H1 (cell line): ENCODE data around the gene PROX2. TPM values are rescaled to one million over a fixed set of nuclear protein-coding genes. Genes with fewer than 3 reads are reported as not detected.

Experiments
- CTCF ChIA-PET: fragments of 300-600 bp; sonication (Branson Sonifier 250); formaldehyde crosslinking; loops from one replicate; lab custom pipeline; 2021; ENCODE audit not compliant: partially characterized antibody; lab: Charles Lee
- POLR2A ChIA-PET: fragments of 300-600 bp; sonication (Branson Sonifier 250); formaldehyde crosslinking; loops from one replicate; lab custom pipeline; 2021; ENCODE audit warnings: inconsistent platforms; ENCODE audit not compliant: partially characterized antibody; lab: Charles Lee
- DNase-seq, 2 experiments: peaks; one replicate each; pipeline versions ENCODE4 v3.0.0 to v3.0.0-alpha.2; 2010 to 2022; ENCODE audit warnings: low spot score in 2 of 2, low read depth in 1 of 2, mixed read lengths in 1 of 2
- FAIRE-seq: peaks from 2 replicates; lab custom pipeline; 2011; peaks lifted over from hg19 to GRCh38; lab: Jason Lieb, UNC
- H2AFZ ChIP-seq: 2 replicates; pipeline ENCODE4 v1.8.1; 2012; ENCODE audit warnings: low read length, inconsistent platforms
- H2AK5ac ChIP-seq: 2 replicates; pipeline ENCODE4 v1.6.1; 2013; ENCODE audit warnings: low read depth, low read length
- H2BK120ac ChIP-seq: replicated peaks from 2 replicates; pipeline ENCODE3; 2013; ENCODE audit warnings: low read depth, low read length, inconsistent platforms
- H2BK12ac ChIP-seq: 2 replicates; pipeline ENCODE4 v1.6.1; 2013; ENCODE audit warnings: low read depth, low read length
- H2BK15ac ChIP-seq: 2 replicates; pipeline ENCODE4 v1.6.1; 2013; ENCODE audit warnings: low read length
- H2BK20ac ChIP-seq: 2 replicates; pipeline ENCODE4 v1.6.1; 2013; ENCODE audit warnings: low read length
- H2BK5ac ChIP-seq: 2 replicates; pipeline ENCODE4 v1.6.1; 2013; ENCODE audit warnings: low read depth, low read length
- H3K14ac ChIP-seq: 2 replicates; pipeline ENCODE4 v1.6.1; 2013; ENCODE audit warnings: inconsistent platforms; ENCODE audit not compliant: insufficient read length
- H3K18ac ChIP-seq: 2 replicates; pipeline ENCODE4 v1.6.1; 2013; ENCODE audit warnings: low read length; ENCODE audit errors: extremely low read depth
- H3K23ac ChIP-seq: 2 replicates; pipeline ENCODE4 v1.6.1; 2013; ENCODE audit warnings: inconsistent platforms; ENCODE audit not compliant: insufficient read length
- H3K23me2 ChIP-seq: 2 replicates; pipeline ENCODE4 v1.6.1; 2013; ENCODE audit warnings: low read depth, low read length
- H3K27ac ChIP-seq: 2 replicates; pipeline ENCODE4 v1.6.1; 2011; ENCODE audit warnings: low read depth, low read length, inconsistent platforms
- H3K27me3 ChIP-seq, 4 experiments: replicated peaks in 1 of 4; 1 replicate in 1 of 4; 2 replicates in 3 of 4; pipeline versions ENCODE4 v1.6.1 to v1.8.1; 2011 to 2013; ENCODE audit warnings: low read length in 3 of 4, mild to moderate bottlenecking in 3 of 4, inconsistent platforms in 2 of 4, mixed read lengths in 2 of 4, moderate library complexity in 1 of 4; ENCODE audit not compliant: control insufficient read depth in 3 of 4, insufficient read depth in 3 of 4; ENCODE audit errors: extremely low read depth in 1 of 4
- H3K36me3 ChIP-seq, 4 experiments: 2 replicates each; pipeline versions ENCODE4 v1.6.1 to v1.8.1; 2011 to 2013; ENCODE audit warnings: mild to moderate bottlenecking in 4 of 4, low read length in 3 of 4, moderate library complexity in 2 of 4, control low read depth in 1 of 4, inconsistent platforms in 1 of 4; ENCODE audit not compliant: insufficient read depth in 4 of 4, control insufficient read depth in 2 of 4
- H3K4ac ChIP-seq: replicated peaks from 2 replicates; pipeline ENCODE3; 2013; ENCODE audit warnings: low read length, low read depth, mixed read lengths, inconsistent platforms; ENCODE audit not compliant: insufficient read length
- H3K4me1 ChIP-seq, 4 experiments: replicated peaks in 1 of 4; 1 replicate in 1 of 4; 2 replicates in 3 of 4; pipeline versions ENCODE4 v1.6.1 to v1.8.1; 2011 to 2013; ENCODE audit warnings: low read length in 3 of 4, inconsistent platforms in 2 of 4, mixed read lengths in 1 of 4; ENCODE audit not compliant: insufficient read depth in 4 of 4, control insufficient read depth in 3 of 4
- H3K4me2 ChIP-seq, 2 experiments: 2 replicates each; pipeline versions ENCODE4 v1.6.1 to v1.8.1; 2011 to 2013; ENCODE audit warnings: low read depth in 2 of 2, low read length in 2 of 2, control low read depth in 1 of 2, inconsistent platforms in 1 of 2, mild to moderate bottlenecking in 1 of 2; ENCODE audit not compliant: insufficient read depth in 1 of 2
- H3K4me3 ChIP-seq, 4 experiments: fragments of 200-600, 300-600 bp in 1 of 4; sonication (generic), shearing (Covaris generic), sonication (Bioruptor Twin) in 1 of 4; 2 replicates each; pipeline versions ENCODE4 v1.5.1 to v1.8.1; 2011 to 2016; ENCODE audit warnings: low read length in 4 of 4, low read depth in 3 of 4, control low read depth in 2 of 4, inconsistent platforms in 2 of 4, mild to moderate bottlenecking in 2 of 4, mixed read lengths in 1 of 4, moderate library complexity in 1 of 4; ENCODE audit not compliant: insufficient read depth in 2 of 4; ENCODE audit errors: extremely low read depth in 1 of 4
- H3K56ac ChIP-seq: replicated peaks from 2 replicates; pipeline ENCODE3; 2013; ENCODE audit warnings: low read depth, mild to moderate bottlenecking, mixed read lengths, low read length, inconsistent platforms; ENCODE audit not compliant: insufficient read length
- H3K79me1 ChIP-seq: 2 replicates; pipeline ENCODE4 v1.6.1; 2013; ENCODE audit warnings: low read depth, low read length, control low read depth
- H3K79me2 ChIP-seq, 2 experiments: 2 replicates each; pipeline versions ENCODE4 v1.6.1 to v1.8.1; 2012 to 2013; ENCODE audit warnings: low read length in 2 of 2, mild to moderate bottlenecking in 2 of 2, inconsistent platforms in 1 of 2; ENCODE audit not compliant: insufficient read depth in 2 of 2, control insufficient read depth in 1 of 2
- H3K9ac ChIP-seq, 4 experiments: replicated peaks in 1 of 4; 1 replicate in 1 of 4; 2 replicates in 3 of 4; pipeline versions ENCODE4 v1.6.1 to v1.8.1; 2011 to 2013; ENCODE audit warnings: low read depth in 3 of 4, low read length in 3 of 4, control low read depth in 2 of 4, mild to moderate bottlenecking in 2 of 4, moderate library complexity in 2 of 4, inconsistent platforms in 1 of 4; ENCODE audit errors: extremely low read depth in 1 of 4
- H3K9me3 ChIP-seq, 2 experiments: 2 replicates each; pipeline versions ENCODE4 v1.6.1 to v1.8.1; 2012 to 2013; ENCODE audit warnings: mild to moderate bottlenecking in 2 of 2, moderate library complexity in 2 of 2, control low read depth in 1 of 2, inconsistent platforms in 1 of 2, low read depth in 1 of 2, low read length in 1 of 2, mixed read lengths in 1 of 2; ENCODE audit not compliant: insufficient read depth in 2 of 2
- H4K20me1 ChIP-seq, 2 experiments: replicated peaks in 1 of 2; 2 replicates each; pipeline versions ENCODE3 to v1.8.1; 2011 to 2013; ENCODE audit warnings: inconsistent platforms in 2 of 2, low read length in 2 of 2, mild to moderate bottlenecking in 1 of 2; ENCODE audit not compliant: insufficient read depth in 2 of 2, control insufficient read depth in 1 of 2
- H4K5ac ChIP-seq: 2 replicates; pipeline ENCODE4 v1.6.1; 2013; ENCODE audit warnings: low read length, low read depth, mixed read lengths, inconsistent platforms; ENCODE audit not compliant: insufficient read length
- H4K8ac ChIP-seq: 2 replicates; pipeline ENCODE4 v1.8.0; 2013; ENCODE audit warnings: mild to moderate bottlenecking, moderate library complexity, low read length, inconsistent platforms; ENCODE audit not compliant: insufficient read depth; ENCODE audit errors: extremely low read depth
- H4K91ac ChIP-seq: replicated peaks from 2 replicates; pipeline ENCODE3; 2013; ENCODE audit warnings: low read length, mixed read lengths, inconsistent platforms; ENCODE audit not compliant: insufficient read length
- EZH2 ChIP-seq: fragments of 200-600 bp; sonication (generic); IDR thresholded peaks from 2 replicates; pipeline ENCODE4 v1.7.1; 2012; ENCODE audit warnings: low read depth, mild to moderate bottlenecking, moderate library complexity, low read length, inconsistent platforms; ENCODE audit not compliant: severe bottlenecking
- HDAC6 ChIP-seq: IDR thresholded peaks from one replicate; pipeline ENCODE4 v1.7.1; 2012; ENCODE audit warnings: low read depth, mild to moderate bottlenecking, inconsistent platforms, low read length, moderate library complexity
- KDM1A ChIP-seq: fragments of 200-600, 300-600 bp; sonication (generic); IDR thresholded peaks from 2 replicates; pipeline ENCODE4 v1.7.1; 2016; ENCODE audit warnings: mild to moderate bottlenecking, low read length, borderline replicate concordance
- SP1 ChIP-seq: IDR thresholded peaks from 2 replicates; pipeline ENCODE4 v1.6.1; 2011; ENCODE audit warnings: low read depth, low read length
- SP4 ChIP-seq: IDR thresholded peaks from 2 replicates; pipeline ENCODE4 v1.6.1; 2012; ENCODE audit warnings: low read length, inconsistent platforms
- WGBS, 2 experiments: shearing (Covaris generic) in 1 of 2; methylation state at CpG; one replicate each; pipeline versions ENCODE4 v1.1.6 to v1.1.7; 2013 to 2015; ENCODE audit warnings: low lambda C conversion rate in 2 of 2, mixed read lengths in 2 of 2, inconsistent platforms in 1 of 2, low coverage in 1 of 2, missing lambda C conversion rate in 1 of 2; ENCODE audit not compliant: insufficient replicate concordance in 2 of 2, insufficient coverage in 1 of 2, insufficient read length in 1 of 2; ENCODE audit errors: extremely low coverage in 1 of 2, missing lambda C conversion rate in 1 of 2; 5-methylcytosine and 5-hydroxymethylcytosine counted together
- polyA plus RNA-seq, 7 experiments: library from polyadenylated mRNA; depleted of rRNA in 3 of 7; stranded (reverse) in 5 of 7; unstranded in 2 of 7; fragments of >200 nt in 5 of 7; fragments of 200-250 nt in 2 of 7; gene quantifications; 1 replicate in 5 of 7; 2 replicates in 1 of 7; 4 replicates in 1 of 7; pipeline versions ENCODE4 v1.2.1 to v1.2.3, GENCODE V29; 2011 to 2013; ENCODE audit warnings: missing spikeins in 2 of 7, mixed read lengths in 2 of 7
- total RNA-seq: library from RNA; stranded (reverse); fragmentation: NEBNext Ultra II Directional; extraction: Animal tissue kit (Norgen Biotek cat#: 25700); gene quantifications from 2 replicates; pipeline ENCODE4 v1.2.1, GENCODE V29; 2021
- TF ChIP-seq, protein P1 (sequence below): IDR thresholded peaks from 2 replicates; pipeline ENCODE4 v1.6.1; 2011; ENCODE audit warnings: low read depth, mild to moderate bottlenecking, low read length; ENCODE audit not compliant: insufficient read depth

The PROX2 gene
- total and polyA plus RNA-seq, 2 of the 8 experiments (the other 6 are each of a cell fraction or from before 2014, with no cell fraction given), result 0.03 TPM; not detected in 1

DNA sequence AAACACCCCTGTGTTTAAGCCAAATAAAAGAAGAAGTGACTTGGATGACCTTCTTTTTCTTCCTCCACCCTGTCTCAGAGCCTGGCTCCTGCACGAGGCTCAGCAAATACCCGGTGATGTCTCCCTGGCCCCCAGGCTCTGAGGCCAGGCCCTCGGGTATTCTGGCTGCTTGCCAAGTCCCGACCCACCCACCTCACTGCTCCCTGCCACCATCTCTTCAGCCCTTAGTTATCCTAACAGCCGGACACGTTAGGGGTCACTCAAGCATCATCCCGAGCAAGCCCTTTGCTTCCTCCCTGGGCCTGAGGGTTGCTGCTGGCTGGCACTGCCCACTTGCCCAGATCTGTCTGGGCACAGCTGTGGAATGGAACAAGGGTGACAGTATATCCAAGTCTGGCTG lies 39.9 kb upstream of the PROX2 start:
- Histone ChIP-seq H2BK20ac (no peak overlapping the region), H3K79me1 (no peaks in the 10 kb centered on the region), H4K8ac (no peak overlapping the region), H3K4ac (no peak overlapping the region), H3K36me3 (peaks cover 0 to 3% (median 0%) of the 10 kb centered on the region in 4 experiments; a peak in 3 of 8 replicates), H3K9me3 (no peaks in the 10 kb centered on the region), H2BK5ac (no peak overlapping the region; the same call in 1 of the 2 replicates), H3K18ac (no peak overlapping the region), H2AK5ac (no peak overlapping the region), H4K5ac (no peak overlapping the region), H3K23me2 (no peaks in the 10 kb centered on the region), H3K4me2 (no peak overlapping the region), H4K20me1 (no peaks in the 10 kb centered on the region), H3K79me2 (no peaks in the 10 kb centered on the region), H3K4me3 (no peak overlapping the region), H3K56ac (no peak overlapping the region), H2AFZ (no peak overlapping the region), H3K27ac (no peak overlapping the region), H2BK15ac (no peak overlapping the region), H3K14ac (no peak overlapping the region), H3K23ac (no peak overlapping the region), H3K9ac (no peak overlapping the region), H3K4me1 (no peaks in the 10 kb centered on the region; a peak in 1 of 7 replicates), H4K91ac (no peak overlapping the region), H2BK120ac (no peak overlapping the region), H2BK12ac (no peak overlapping the region), H3K27me3 (no peaks in the 10 kb centered on the region)
- ChIA-PET CTCF (interaction anchor here (1.1 to 2.8 kb wide), 3 partner anchors 10 to 173 kb away, joined by 5 to 16 read pairs (median 7); no protein-coding TSS in a partner anchor), POLR2A (interaction anchor here (2.7 kb wide), 1 partner anchor 10 kb away, joined by 11 read pairs; no protein-coding TSS in a partner anchor)
- WGBS, 2 experiments, result 78% methylated on average over 7 of the region's 7 CpGs; no CpG with 5 or more reads in 1 of the 2 experiments
- DNase-seq, result no peak
- TF ChIP-seq SP1 (no peak), SP4 (no peak), EZH2 (no peak), KDM1A (no peak), HDAC6 (no peak)
- TF ChIP-seq, protein P1, sequence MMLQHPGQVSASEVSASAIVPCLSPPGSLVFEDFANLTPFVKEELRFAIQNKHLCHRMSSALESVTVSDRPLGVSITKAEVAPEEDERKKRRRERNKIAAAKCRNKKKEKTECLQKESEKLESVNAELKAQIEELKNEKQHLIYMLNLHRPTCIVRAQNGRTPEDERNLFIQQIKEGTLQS, result no peak
- no peak for FAIRE-seq
